K562 (cell line): ENCODE measurements around the gene SDF4. TPM values are rescaled to one million over a fixed set of nuclear protein-coding genes. Genes with fewer than 3 reads are reported as not detected.

Source experiments
- ATAC-seq: fragments of 200-7000 bp; cut with Tn5 transposase; 3 replicates; pipeline ENCODE4 v1.9.1; 2020; ENCODE audit warnings: moderate library complexity
- BruUV-seq: library from RNA; stranded (reverse); fragments of 400-500 nt; replicated peaks from 2 replicates; lab custom pipeline; 2021; lab: Mats Ljungman, UMichigan
- CTCF ChIA-PET: fragments of 300-600 bp; formaldehyde crosslinking; extraction: SDS; loops from one replicate; lab custom pipeline; 2021; ENCODE audit warnings: low intra/inter-chr PET ratio; lab: Yijun Ruan, JAX
- POLR2A ChIA-PET: fragments of 300-600, 350-650 bp; sonication (Branson Sonifier 250); formaldehyde crosslinking; extraction: SDS; loops from one replicate; lab custom pipeline; 2021; ENCODE audit warnings: antibody characterized with exemption, inconsistent platforms; lab: Yijun Ruan, JAX
- DNase-seq, 4 experiments: peaks; one replicate each; pipeline versions ENCODE4 v3.0.0 to v3.0.0-alpha.2; 2011 to 2018; ENCODE audit warnings: low spot score in 3 of 4, mixed read lengths in 3 of 4; ENCODE audit errors: extremely low read depth in 1 of 4
- FAIRE-seq: peaks from 2 replicates; lab custom pipeline; 2011; peaks lifted over from hg19 to GRCh38; lab: Jason Lieb, UNC
- H2AFZ ChIP-seq: 2 replicates; pipeline ENCODE4 v1.6.0; 2011; ENCODE audit warnings: low read depth, low read length, control low read depth, inconsistent platforms
- H3K27ac ChIP-seq: fragments of 200-600 bp; 3 replicates; pipeline ENCODE4 v1.8.0; 2011; ENCODE audit warnings: low read depth, mild to moderate bottlenecking, control low read depth, inconsistent platforms, low read length, moderate library complexity, mixed read lengths; ENCODE audit errors: extremely low read depth
- H3K27me3 ChIP-seq, 2 experiments: fragments of 300-600 bp in 1 of 2; 2 replicates in 1 of 2; 3 replicates in 1 of 2; pipeline versions ENCODE4 v1.6.0 to v1.8.0; 2011; ENCODE audit warnings: inconsistent platforms in 2 of 2, low read length in 2 of 2, mild to moderate bottlenecking in 1 of 2, mixed read lengths in 1 of 2, moderate library complexity in 1 of 2; ENCODE audit not compliant: control insufficient read depth in 2 of 2, insufficient read depth in 2 of 2
- H3K36me3 ChIP-seq: fragments of 300-600 bp; 3 replicates; pipeline ENCODE4 v1.8.0; 2011; ENCODE audit warnings: mild to moderate bottlenecking, low read length, inconsistent platforms; ENCODE audit not compliant: control insufficient read depth, insufficient read depth
- H3K4me1 ChIP-seq, 2 experiments: fragments of 200-600 bp in 1 of 2; replicated peaks in 1 of 2; 2 replicates in 1 of 2; 3 replicates in 1 of 2; pipeline versions ENCODE4 v1.5.1 to v1.8.0; 2011; ENCODE audit warnings: inconsistent platforms in 2 of 2, low read length in 2 of 2, mild to moderate bottlenecking in 1 of 2, mixed read lengths in 1 of 2, moderate library complexity in 1 of 2; ENCODE audit not compliant: control insufficient read depth in 2 of 2, insufficient read depth in 2 of 2
- H3K4me2 ChIP-seq: 2 replicates; pipeline ENCODE4 v1.6.1; 2011; ENCODE audit warnings: low read length, control low read depth, inconsistent platforms, mixed read lengths; ENCODE audit not compliant: insufficient read depth
- H3K4me3 ChIP-seq: fragments of 200-600 bp; sonication (generic), shearing (Covaris generic); 2 replicates; pipeline ENCODE4 v1.5.1; 2016; ENCODE audit warnings: control low read depth, inconsistent platforms
- H3K79me2 ChIP-seq: fragments of 200-600 bp; 3 replicates; pipeline ENCODE4 v1.8.0; 2011; ENCODE audit warnings: low read length, inconsistent platforms; ENCODE audit not compliant: control insufficient read depth, insufficient read depth
- H3K9ac ChIP-seq, 2 experiments: 2 replicates each; pipeline versions ENCODE4 v1.6.0 to v1.6.1; 2011; ENCODE audit warnings: low read depth in 2 of 2, low read length in 2 of 2, control low read depth in 1 of 2, inconsistent platforms in 1 of 2, mild to moderate bottlenecking in 1 of 2, mixed read lengths in 1 of 2; ENCODE audit not compliant: insufficient read depth in 1 of 2
- H3K9me1 ChIP-seq: one replicate; pipeline ENCODE4 v1.6.0; 2011; ENCODE audit warnings: inconsistent platforms, mild to moderate bottlenecking, low read length, moderate library complexity; ENCODE audit not compliant: control insufficient read depth, insufficient read depth
- H3K9me3 ChIP-seq: replicated peaks from 2 replicates; pipeline ENCODE4 v1.5.1; 2011; ENCODE audit warnings: low read depth, low read length, inconsistent platforms; ENCODE audit not compliant: control insufficient read depth, insufficient read depth
- H4K20me1 ChIP-seq: replicated peaks from 2 replicates; pipeline ENCODE4 v1.6.1; 2011; ENCODE audit warnings: low read length, inconsistent platforms, mixed read lengths; ENCODE audit not compliant: control insufficient read depth, insufficient read depth
- KDM1A ChIP-seq, 2 experiments: fragments of 450-650 bp; IDR thresholded peaks; 2 replicates each; pipeline ENCODE4 v1.6.1; 2016; ENCODE audit warnings: mild to moderate bottlenecking in 2 of 2
- RBFOX2 ChIP-seq: fragments of 200-400 bp; formaldehyde crosslinking; IDR thresholded peaks from 2 replicates; pipeline ENCODE4 v1.6.1; 2017; ENCODE audit warnings: low read depth, mild to moderate bottlenecking, low read length, moderate library complexity
- RBM15 ChIP-seq: fragments of 200-400 bp; formaldehyde crosslinking; IDR thresholded peaks from 2 replicates; pipeline ENCODE4 v1.6.1; 2018; ENCODE audit warnings: mild to moderate bottlenecking, low read length, moderate library complexity; ENCODE audit not compliant: insufficient read depth
- ZNF165 ChIP-seq: fragments of 250-450 bp; sonication (Bioruptor Pico); IDR thresholded peaks from 2 replicates; pipeline ENCODE4 v1.4.0; 2020; ENCODE audit warnings: borderline replicate concordance
- WGBS: fragments of 100-300 bp; shearing (Covaris generic); methylation state at CpG from one replicate; pipeline ENCODE4 v1.1.6; 2016; ENCODE audit warnings: low coverage, mixed read lengths; ENCODE audit not compliant: insufficient coverage; ENCODE audit errors: missing lambda C conversion rate; 5-methylcytosine and 5-hydroxymethylcytosine counted together
- in situ Hi-C: fragments of 300-500 bp; cut with MboI; formaldehyde crosslinking; loops from 4 replicates; pipeline ENCODE4 v1.15.0; 2018; ENCODE audit warnings: inconsistent platforms, mixed read lengths
- intact Hi-C: fragments of 100-400 bp; cut with micrococcal nuclease; formaldehyde crosslinking; loops from 2 replicates; pipeline ENCODE4 v1.14.2; 2022
- polyA plus RNA-seq, 8 experiments: library from polyadenylated mRNA; depleted of rRNA in 4 of 8; stranded (reverse) in 5 of 8; unstranded in 3 of 8; fragments of >200 nt; fragmentation: Nextera tagmentation in 2 of 8; fragmentation: Illumina TruSeq in 1 of 8; extraction: Ambion mirVana in 2 of 8; extraction: Trizol in 1 of 8; gene quantifications; 2 replicates each; pipeline versions ENCODE4 v1.2.1 to v1.2.3, GENCODE V29; 2011 to 2014; ENCODE audit warnings: inconsistent platforms in 1 of 8, missing spikeins in 1 of 8
- total RNA-seq, 7 experiments: library from RNA; depleted of rRNA in 6 of 7; stranded (reverse); fragments of >200 nt in 6 of 7; fragmentation: Illumina TruSeq in 2 of 7; extraction: Trizol in 2 of 7; gene quantifications; 2 replicates each; pipeline versions ENCODE4 v1.2.1 to v1.2.3, GENCODE V29; 2011 to 2021; ENCODE audit warnings: low replicate concordance in 1 of 7
- TF ChIP-seq, protein P1 (sequence below): sonication (generic); formaldehyde crosslinking; IDR thresholded peaks from 2 replicates; pipeline ENCODE4 v1.8.1; 2023; ENCODE audit warnings: mild to moderate bottlenecking, missing genetic modification reagents
- TF ChIP-seq, protein P2 (sequence below): fragments of 250-450 bp; sonication (Bioruptor Pico); IDR thresholded peaks from 2 replicates; pipeline ENCODE4 v1.8.0; 2021; ENCODE audit warnings: mild to moderate bottlenecking, moderate library complexity
- TF ChIP-seq, protein P3 (sequence below): fragments of 250-450 bp; sonication (Bioruptor Pico); IDR thresholded peaks from 2 replicates; pipeline ENCODE4 v1.5.0; 2021
- TF ChIP-seq, protein P4 (sequence below), 2 experiments: fragments of 450-650 bp; IDR thresholded peaks; 2 replicates each; pipeline ENCODE4 v1.6.1; 2016
- TF ChIP-seq, protein P5 (sequence below): sonication (generic); formaldehyde crosslinking; IDR thresholded peaks from 2 replicates; pipeline ENCODE4 v1.8.0; 2023; ENCODE audit warnings: mild to moderate bottlenecking, missing genetic modification reagents

SDF4 gene
- total and polyA plus RNA-seq, 9 of the 15 experiments (the other 6 are each of a cell fraction or from before 2014, with no cell fraction given), result 0.35 to 160 (median 65.2) TPM

DNA sequence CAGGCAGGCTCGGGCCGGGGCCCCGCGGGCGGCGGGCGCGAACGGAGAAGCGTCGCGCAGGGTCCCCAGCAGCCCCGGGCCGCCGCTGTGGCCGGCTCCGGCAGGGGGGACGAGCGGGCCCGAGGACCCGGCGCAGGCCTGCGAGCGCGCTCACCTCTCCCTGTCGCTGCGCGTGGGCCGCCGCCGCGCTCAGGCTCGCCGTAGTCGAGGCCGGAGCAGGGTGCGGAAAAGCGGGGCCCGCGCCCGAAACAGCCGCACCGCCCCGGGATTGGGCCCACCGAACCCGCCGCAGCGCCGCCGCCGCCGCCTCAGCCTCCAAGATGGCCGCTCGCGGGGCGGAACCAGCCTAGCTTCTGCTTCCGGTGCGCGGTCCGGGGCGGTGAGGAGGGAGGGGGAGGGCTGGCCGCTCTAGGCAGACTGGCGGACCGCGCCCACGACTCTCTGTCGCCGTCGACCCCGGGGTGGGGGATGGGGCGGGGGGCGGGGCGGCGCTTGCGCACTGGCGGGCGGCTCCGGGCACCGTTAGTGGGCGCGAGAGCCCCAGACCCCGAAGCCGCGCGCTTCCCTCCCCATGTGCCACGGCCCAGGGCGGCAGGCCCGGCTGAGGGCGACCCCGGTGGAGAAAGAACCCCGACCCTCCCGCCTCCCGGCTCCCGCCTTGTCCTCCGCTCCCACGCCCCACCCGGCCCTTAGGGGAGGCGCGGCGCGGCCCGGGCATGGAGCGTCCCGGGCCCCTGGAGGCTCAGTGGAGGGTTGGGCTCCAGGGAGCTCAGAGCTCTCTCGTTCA, 41.9 kb upstream of the SDF4 start, which contains the start of gene UBE2J2 (continued):
- TF ChIP-seq, protein P1, sequence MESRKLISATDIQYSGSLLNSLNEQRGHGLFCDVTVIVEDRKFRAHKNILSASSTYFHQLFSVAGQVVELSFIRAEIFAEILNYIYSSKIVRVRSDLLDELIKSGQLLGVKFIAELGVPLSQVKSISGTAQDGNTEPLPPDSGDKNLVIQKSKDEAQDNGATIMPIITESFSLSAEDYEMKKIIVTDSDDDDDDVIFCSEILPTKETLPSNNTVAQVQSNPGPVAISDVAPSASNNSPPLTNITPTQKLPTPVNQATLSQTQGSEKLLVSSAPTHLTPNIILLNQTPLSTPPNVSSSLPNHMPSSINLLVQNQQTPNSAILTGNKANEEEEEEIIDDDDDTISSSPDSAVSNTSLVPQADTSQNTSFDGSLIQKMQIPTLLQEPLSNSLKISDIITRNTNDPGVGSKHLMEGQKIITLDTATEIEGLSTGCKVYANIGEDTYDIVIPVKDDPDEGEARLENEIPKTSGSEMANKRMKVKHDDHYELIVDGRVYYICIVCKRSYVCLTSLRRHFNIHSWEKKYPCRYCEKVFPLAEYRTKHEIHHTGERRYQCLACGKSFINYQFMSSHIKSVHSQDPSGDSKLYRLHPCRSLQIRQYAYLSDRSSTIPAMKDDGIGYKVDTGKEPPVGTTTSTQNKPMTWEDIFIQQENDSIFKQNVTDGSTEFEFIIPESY (CRISPR knock-in tag), result no peak
- TF ChIP-seq, protein P2, sequence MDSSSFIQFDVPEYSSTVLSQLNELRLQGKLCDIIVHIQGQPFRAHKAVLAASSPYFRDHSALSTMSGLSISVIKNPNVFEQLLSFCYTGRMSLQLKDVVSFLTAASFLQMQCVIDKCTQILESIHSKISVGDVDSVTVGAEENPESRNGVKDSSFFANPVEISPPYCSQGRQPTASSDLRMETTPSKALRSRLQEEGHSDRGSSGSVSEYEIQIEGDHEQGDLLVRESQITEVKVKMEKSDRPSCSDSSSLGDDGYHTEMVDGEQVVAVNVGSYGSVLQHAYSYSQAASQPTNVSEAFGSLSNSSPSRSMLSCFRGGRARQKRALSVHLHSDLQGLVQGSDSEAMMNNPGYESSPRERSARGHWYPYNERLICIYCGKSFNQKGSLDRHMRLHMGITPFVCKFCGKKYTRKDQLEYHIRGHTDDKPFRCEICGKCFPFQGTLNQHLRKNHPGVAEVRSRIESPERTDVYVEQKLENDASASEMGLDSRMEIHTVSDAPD (CRISPR knock-in tag), result no peak
- no peak for TF ChIP-seq ZNF165 (CRISPR knock-in tag)
- TF ChIP-seq, all 486 proteins: peak for 119

DNA sequence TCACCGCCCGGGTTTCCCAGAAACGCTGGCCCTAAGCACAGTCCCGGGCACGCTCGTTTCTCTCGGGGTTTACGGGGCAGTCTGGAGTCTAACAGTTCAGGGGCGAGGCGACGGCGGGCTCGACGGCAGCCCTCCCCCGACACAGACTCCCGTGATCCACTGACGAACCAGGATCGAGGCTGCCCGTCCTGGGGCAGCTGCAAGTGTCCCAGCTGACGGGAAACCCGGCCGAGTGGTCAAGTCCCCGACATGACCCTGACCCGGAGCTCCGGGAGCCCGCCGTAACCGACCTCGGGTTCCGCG, 41.4 kb upstream of the SDF4 start:
- no peak for DNase-seq
- Histone ChIP-seq H3K9ac (peak overlapping the region; percentile 96 to 100), H4K20me1 (peaks cover 23% of the 10 kb centered on the region), H3K36me3 (peaks cover 39% of the 10 kb centered on the region), H3K4me3 (peak overlapping the region; percentile 97), H3K79me2 (peaks cover 58% of the 10 kb centered on the region), H3K9me3 (no peaks in the 10 kb centered on the region), H3K27ac (peak overlapping the region; percentile 89), H3K9me1 (peaks cover 7% of the 10 kb centered on the region), H3K4me2 (peak overlapping the region; percentile 94), H3K27me3 (no peaks in the 10 kb centered on the region), H2AFZ (peak overlapping the region; percentile 2; the same call in 1 of the 2 replicates), H3K4me1 (peaks cover 16 to 57% of the 10 kb centered on the region in 2 experiments; a peak in 4 of 5 replicates)
- peak; percentile 1; the same call in 2 of the 3 replicates for ATAC-seq
- BruUV-seq, result no TSS peak
- intact Hi-C loops, result no loop called here
- CTCF ChIA-PET, result no interaction called here
- POLR2A ChIA-PET, result interaction anchor here (0.5 to 1.0 kb wide), 5 partner anchors 9 to 249 kb away, joined by 3 to 4 read pairs (median 3); no protein-coding TSS in a partner anchor
- WGBS, result under 1% methylated on average over 31 of the region's 31 CpGs
- in situ Hi-C loops, result no loop called here
- FAIRE-seq, result no peak
- TF ChIP-seq KDM1A (IDR thresholded peaks at IDR 0.05), result no peak
- no peak for TF ChIP-seq RBM15
- TF ChIP-seq, protein P3, sequence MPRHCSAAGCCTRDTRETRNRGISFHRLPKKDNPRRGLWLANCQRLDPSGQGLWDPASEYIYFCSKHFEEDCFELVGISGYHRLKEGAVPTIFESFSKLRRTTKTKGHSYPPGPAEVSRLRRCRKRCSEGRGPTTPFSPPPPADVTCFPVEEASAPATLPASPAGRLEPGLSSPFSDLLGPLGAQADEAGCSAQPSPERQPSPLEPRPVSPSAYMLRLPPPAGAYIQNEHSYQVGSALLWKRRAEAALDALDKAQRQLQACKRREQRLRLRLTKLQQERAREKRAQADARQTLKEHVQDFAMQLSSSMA, result no peak
- TF ChIP-seq RBFOX2, result 0 out of 2 replicates have a peak, but pooled peaks have one; percentile 65
- TF ChIP-seq, protein P4, sequence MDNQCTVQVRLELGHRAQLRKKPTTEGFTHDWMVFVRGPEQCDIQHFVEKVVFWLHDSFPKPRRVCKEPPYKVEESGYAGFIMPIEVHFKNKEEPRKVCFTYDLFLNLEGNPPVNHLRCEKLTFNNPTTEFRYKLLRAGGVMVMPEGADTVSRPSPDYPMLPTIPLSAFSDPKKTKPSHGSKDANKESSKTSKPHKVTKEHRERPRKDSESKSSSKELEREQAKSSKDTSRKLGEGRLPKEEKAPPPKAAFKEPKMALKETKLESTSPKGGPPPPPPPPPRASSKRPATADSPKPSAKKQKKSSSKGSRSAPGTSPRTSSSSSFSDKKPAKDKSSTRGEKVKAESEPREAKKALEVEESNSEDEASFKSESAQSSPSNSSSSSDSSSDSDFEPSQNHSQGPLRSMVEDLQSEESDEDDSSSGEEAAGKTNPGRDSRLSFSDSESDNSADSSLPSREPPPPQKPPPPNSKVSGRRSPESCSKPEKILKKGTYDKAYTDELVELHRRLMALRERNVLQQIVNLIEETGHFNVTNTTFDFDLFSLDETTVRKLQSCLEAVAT (IDR thresholded peaks at IDR 0.05), result no peak
- TF ChIP-seq, protein P5, sequence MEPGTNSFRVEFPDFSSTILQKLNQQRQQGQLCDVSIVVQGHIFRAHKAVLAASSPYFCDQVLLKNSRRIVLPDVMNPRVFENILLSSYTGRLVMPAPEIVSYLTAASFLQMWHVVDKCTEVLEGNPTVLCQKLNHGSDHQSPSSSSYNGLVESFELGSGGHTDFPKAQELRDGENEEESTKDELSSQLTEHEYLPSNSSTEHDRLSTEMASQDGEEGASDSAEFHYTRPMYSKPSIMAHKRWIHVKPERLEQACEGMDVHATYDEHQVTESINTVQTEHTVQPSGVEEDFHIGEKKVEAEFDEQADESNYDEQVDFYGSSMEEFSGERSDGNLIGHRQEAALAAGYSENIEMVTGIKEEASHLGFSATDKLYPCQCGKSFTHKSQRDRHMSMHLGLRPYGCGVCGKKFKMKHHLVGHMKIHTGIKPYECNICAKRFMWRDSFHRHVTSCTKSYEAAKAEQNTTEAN, result 0 out of 2 replicates have a peak, but pooled peaks have one; percentile 12
